Stomach (tissue), 9 donors: ENCODE data around the gene MZT2A. TPM values are rescaled to one million over a fixed set of nuclear protein-coding genes. Genes with fewer than 3 reads are reported as not detected.
"Not testable (repeated sequence)": the region's sequence is repeated elsewhere in the genome, so short reads cannot be mapped to it uniquely, and the experiment has no call there.

Experiments
- DNase-seq, 2 donors: peaks; one replicate each; pipeline versions ENCODE4 v3.0.0 to v3.0.0-alpha.2; 2013 to 2019
- H3K27ac ChIP-seq, 5 donors: fragments of 200-600 bp in 4 of 5; sonication (generic) in 4 of 5; one replicate each; pipeline ENCODE4 v1.5.1; 2013 to 2019; ENCODE audit warnings: mild to moderate bottlenecking in 1 of 5, moderate library complexity in 1 of 5
- H3K27me3 ChIP-seq, 3 donors: fragments of 200-600 bp; sonication (generic); one replicate each; pipeline ENCODE4 v1.5.1; 2017 to 2019; ENCODE audit warnings: mixed run types in 1 of 3
- H3K36me3 ChIP-seq, 4 donors: fragments of 200-600 bp; sonication (generic); 1 replicate in 3 of 4; 2 replicates in 1 of 4; pipeline ENCODE4 v1.5.1; 2016 to 2019
- H3K4me1 ChIP-seq, 4 donors: fragments of 200-600 bp; sonication (generic); one replicate each; pipeline ENCODE4 v1.5.1; 2016 to 2019
- H3K4me3 ChIP-seq, 4 donors: fragments of 200-600 bp; sonication (generic) in 3 of 4; one replicate each; pipeline ENCODE4 v1.5.1; 2016 to 2019; ENCODE audit warnings: mild to moderate bottlenecking in 1 of 4
- H3K9me3 ChIP-seq, 4 donors: fragments of 200-600 bp; sonication (generic); one replicate each; pipeline ENCODE4 v1.5.1; 2016 to 2019
- CTCF ChIP-seq, 7 experiments: fragments of 450-650 bp in 4 of 7; fragments of 200-600 bp in 3 of 7; sonication (generic) in 3 of 7; IDR thresholded peaks; one replicate each; pipeline ENCODE4 v1.5.1; 2016 to 2019; ENCODE audit warnings: antibody characterized with exemption in 7 of 7, control low read depth in 2 of 7, mild to moderate bottlenecking in 1 of 7
- EP300 ChIP-seq: sonication (generic); formaldehyde crosslinking; IDR thresholded peaks from one replicate; pipeline ENCODE4 v1.6.1; 2017; ENCODE audit warnings: antibody characterized with exemption
- POLR2A ChIP-seq, 4 donors: fragments of 450-650 bp; IDR thresholded peaks; one replicate each; pipeline ENCODE4 v1.6.1; 2016; ENCODE audit warnings: antibody characterized with exemption in 4 of 4, control low read depth in 2 of 4, mild to moderate bottlenecking in 1 of 4, moderate library complexity in 1 of 4
- POLR2AphosphoS5 ChIP-seq, 3 donors: sonication (generic); formaldehyde crosslinking; IDR thresholded peaks; one replicate each; pipeline ENCODE4 v1.6.1; 2016; ENCODE audit warnings: antibody characterized with exemption in 3 of 3
- WGBS, 5 donors: extraction: QIAGEN DNeasy Blood & Tissue Kit in 3 of 5; methylation state at CpG; one replicate each; pipeline versions ENCODE4 v1.1.5 to v1.1.7; 2013 to 2018; 5-methylcytosine and 5-hydroxymethylcytosine counted together
- intact Hi-C: fragments of 100-400 bp; cut with DNase I; formaldehyde crosslinking; loops from one replicate; pipeline ENCODE4 v1.15.1; 2023; ENCODE audit warnings: low total_unique reads
- polyA plus RNA-seq, 3 donors: library from polyadenylated mRNA; stranded (reverse); fragments of 200-250 nt; gene quantifications; one replicate each; pipeline ENCODE4 v1.2.3, GENCODE V29; 2013
- total RNA-seq, 5 donors: library from RNA; depleted of rRNA; stranded (reverse); fragments of >200 nt; gene quantifications; one replicate each; pipeline versions ENCODE4 v1.1.0 to v1.2.3, GENCODE V29; 2014 to 2016
- donor health status: healthy with polysubstance abuse.
- donor health status: Bipolar disorder and iron deficiency.
- donor health status: healthy.

Gene MZT2A
- total and polyA plus RNA-seq, 8 donors, result 11.6 to 231 (median 123) TPM; not detected in 1

- not testable (repeated sequence) for H3K27me3 ChIP-seq, H3K4me1 ChIP-seq, H3K4me3 ChIP-seq, H3K9me3 ChIP-seq, DNase-seq, H3K27ac ChIP-seq
- peaks cover 0 to 29% (median 21%) of the 10 kb centered on the region in 4 donors for H3K36me3 ChIP-seq
- intact Hi-C loops, result loop anchor here (10.0 kb wide), 1 partner anchor 1298 kb away; the partner anchor contains the start of genes MZT2B and SMPD4
- WGBS, 5 donors, result 92 to 98% (median 97%) methylated on average over 16 to 19 of the region's 19 CpGs
These were observed 9.6 kb downstream of the MZT2A start for GRCh38 chr2:131482506-131483155.

- H3K4me3 ChIP-seq, H3K27me3 ChIP-seq, H3K9me3 ChIP-seq, H3K27ac ChIP-seq, DNase-seq, H3K4me1 ChIP-seq: not testable (repeated sequence)
- peaks cover 0 to 23% (median 21%) of the 10 kb centered on the region in 4 donors for H3K36me3 ChIP-seq
- WGBS, 5 donors, result 92 to 99% (median 97%) methylated on average over 8 to 18 of the region's 20 CpGs
- intact Hi-C loops, result loop anchor here (10.0 kb wide), 1 partner anchor 1296 kb away; the partner anchor contains the start of genes MZT2B and SMPD4
These were observed 11.8 kb downstream of the MZT2A start for GRCh38 chr2:131480351-131480750.

- DNase-seq, intact Hi-C loops: not testable (repeated sequence)
- H3K36me3 ChIP-seq, result peaks cover 0 to 17% (median 16%) of the 10 kb centered on the region in 4 donors
These were observed 13.2 kb downstream of the MZT2A start for GRCh38 chr2:131478850-131479461.

GRCh38 chr2:131478074-131478849 lies 13.9 kb downstream of the MZT2A start:
- H3K27me3 ChIP-seq, H3K4me3 ChIP-seq, H3K27ac ChIP-seq, H3K4me1 ChIP-seq, intact Hi-C loops, H3K9me3 ChIP-seq: not testable (repeated sequence)
- peak in 1 of 2 donors; percentile 62 for DNase-seq
- peaks cover 0 to 10% (median 9%) of the 10 kb centered on the region in 4 donors for H3K36me3 ChIP-seq
- 68 to 88% (median 72%) methylated on average over 11 to 15 of the region's 18 CpGs for WGBS, 5 donors

More at GRCh38 chr2:131478850-131479461, 13.2 kb downstream of the MZT2A start:
- H3K9me3 ChIP-seq, H3K4me1 ChIP-seq, H3K27ac ChIP-seq, H3K27me3 ChIP-seq, H3K4me3 ChIP-seq: not testable (repeated sequence)
- 85 to 96% (median 90%) methylated on average over 8 to 9 of the region's 9 CpGs for WGBS, 5 donors

- H3K9me3 ChIP-seq, intact Hi-C loops, DNase-seq, H3K4me3 ChIP-seq, H3K27ac ChIP-seq, H3K4me1 ChIP-seq, H3K36me3 ChIP-seq, H3K27me3 ChIP-seq: not testable (repeated sequence)
- WGBS, 5 donors, result 65 to 75% (median 71%) methylated on average over 1 of the region's 1 CpG
These were observed 15.0 kb downstream of the MZT2A start for GRCh38 chr2:131477227-131477626.

GRCh38 chr2:131476363-131476762 lies 15.8 kb downstream of the MZT2A start:
- H3K4me3 ChIP-seq, H3K4me1 ChIP-seq, H3K27me3 ChIP-seq, H3K36me3 ChIP-seq, H3K9me3 ChIP-seq, DNase-seq, H3K27ac ChIP-seq, intact Hi-C loops: not testable (repeated sequence)
- WGBS, 5 donors, result 96 to 100% (median 98%) methylated on average over 20 to 25 of the region's 25 CpGs

- no peak for DNase-seq
- Histone ChIP-seq H3K27me3 (no peaks in the 10 kb centered on the region), H3K36me3 (peaks cover 0 to 3% (median 0%) of the 10 kb centered on the region in 4 donors), H3K9me3 (no peaks in the 10 kb centered on the region), H3K4me1 (no peaks in the 10 kb centered on the region), H3K4me3 (no peak within 1 kb of the TSS), H3K27ac (no peak within 1 kb of the TSS)
- TF ChIP-seq EP300 (no peak), CTCF (IDR thresholded peaks at IDR 0.05) (no peak), POLR2AphosphoS5 (IDR thresholded peaks at IDR 0.05) (no peak), POLR2A (IDR thresholded peaks at IDR 0.05) (no peak)
- intact Hi-C loops, result no loop called here
- 93 to 96% (median 94%) methylated on average over 24 to 27 of the region's 27 CpGs for WGBS, 5 donors
These were observed 16.4 kb downstream of the MZT2A start, which contains the start of gene TUBA3D for GRCh38 chr2:131475831-131476230. Gene TUBA3D (plus strand): TSS chr2:131476119. CDS start chr2:131476200, 81 bp downstream.

GRCh38 chr2:131473266-131473665 lies 18.9 kb downstream of the MZT2A start:
- H3K4me3 ChIP-seq, DNase-seq, intact Hi-C loops, H3K27me3 ChIP-seq, H3K9me3 ChIP-seq, H3K36me3 ChIP-seq, H3K4me1 ChIP-seq, H3K27ac ChIP-seq: not testable (repeated sequence)
- 93 to 100% (median 97%) methylated on average over 1 to 2 of the region's 2 CpGs for WGBS, 5 donors

GRCh38 chr2:131471624-131472023 lies 20.6 kb downstream of the MZT2A start:
- H3K27me3 ChIP-seq, H3K27ac ChIP-seq, H3K4me3 ChIP-seq, DNase-seq, H3K9me3 ChIP-seq, intact Hi-C loops, H3K36me3 ChIP-seq, H3K4me1 ChIP-seq: not testable (repeated sequence)
- 72 to 82% (median 79%) methylated on average over 1 to 5 of the region's 8 CpGs; no CpG with 5 or more reads in 1 of the 5 donors for WGBS, 5 donors

GRCh38 chr2:131470944-131471343 lies 21.3 kb downstream of the MZT2A start:
- H3K9me3 ChIP-seq, result not testable (repeated sequence)

More at GRCh38 chr2:131470944-131471343, 21.3 kb downstream of the MZT2A start:
- H3K27ac ChIP-seq, DNase-seq, H3K36me3 ChIP-seq, H3K4me3 ChIP-seq, intact Hi-C loops, H3K27me3 ChIP-seq, H3K4me1 ChIP-seq: not testable (repeated sequence)
- 90 to 100% (median 98%) methylated on average over 1 to 3 of the region's 3 CpGs for WGBS, 5 donors
